DND-41 (cell line): ENCODE measurements around the gene NIPSNAP3A.

ENCODE experiments used
- ATAC-seq: fragments of 200-7000 bp; cut with Tn5 transposase; 3 replicates; pipeline ENCODE4 v1.9.1; 2021; ENCODE audit warnings: low read depth; ENCODE audit not compliant: insufficient read depth
- DNase-seq: peaks from one replicate; pipeline ENCODE4 v3.0.0-alpha.2; 2020
- H2AFZ ChIP-seq: 2 replicates; pipeline ENCODE4 v1.6.0; 2012; ENCODE audit warnings: low read depth, low read length
- H3K27ac ChIP-seq: 2 replicates; pipeline ENCODE4 v1.5.1; 2012; ENCODE audit warnings: low read length, inconsistent platforms
- H3K27me3 ChIP-seq: fragments of 200-600 bp; sonication (generic); 2 replicates; pipeline ENCODE4 v1.6.0; 2012; ENCODE audit warnings: low read length, mild to moderate bottlenecking, inconsistent platforms; ENCODE audit not compliant: insufficient read depth, poor library complexity
- H3K36me3 ChIP-seq: 2 replicates; pipeline ENCODE4 v1.5.1; 2012; ENCODE audit warnings: low read length, inconsistent platforms; ENCODE audit not compliant: insufficient read depth
- H3K4me1 ChIP-seq: 2 replicates; pipeline ENCODE4 v1.5.1; 2012; ENCODE audit warnings: mild to moderate bottlenecking, low read length; ENCODE audit not compliant: insufficient read depth
- H3K4me2 ChIP-seq: 2 replicates; pipeline ENCODE4 v1.6.0; 2012; ENCODE audit warnings: mild to moderate bottlenecking, moderate library complexity, low read length, inconsistent platforms; ENCODE audit not compliant: insufficient read depth
- H3K4me3 ChIP-seq, 2 experiments: fragments of 200-600 bp in 1 of 2; shearing (Covaris generic) in 1 of 2; 2 replicates each; pipeline ENCODE4 v1.5.1; 2012 to 2016; ENCODE audit warnings: inconsistent platforms in 2 of 2, low read length in 2 of 2, mild to moderate bottlenecking in 2 of 2, low read depth in 1 of 2, moderate library complexity in 1 of 2
- H3K79me2 ChIP-seq: 2 replicates; pipeline ENCODE4 v1.6.0; 2012; ENCODE audit warnings: low read length, inconsistent platforms; ENCODE audit not compliant: insufficient read depth
- H3K9ac ChIP-seq: 2 replicates; pipeline ENCODE4 v1.6.0; 2012; ENCODE audit warnings: low read depth, mild to moderate bottlenecking, inconsistent platforms, low read length, moderate library complexity
- H3K9me3 ChIP-seq: 2 replicates; pipeline ENCODE4 v1.5.1; 2012; ENCODE audit warnings: low read length, moderate library complexity, mild to moderate bottlenecking, inconsistent platforms; ENCODE audit not compliant: insufficient read depth, severe bottlenecking
- H4K20me1 ChIP-seq: 2 replicates; pipeline ENCODE4 v1.6.0; 2012; ENCODE audit warnings: low read length; ENCODE audit not compliant: insufficient read depth
- EZH2 ChIP-seq: IDR thresholded peaks from 3 replicates; pipeline ENCODE4 v1.6.1; 2012; ENCODE audit warnings: borderline replicate concordance, low read depth, mild to moderate bottlenecking, moderate library complexity, low read length, inconsistent platforms; ENCODE audit not compliant: severe bottlenecking
- TF ChIP-seq, protein P1 (sequence below): IDR thresholded peaks from 2 replicates; pipeline ENCODE4 v1.5.1; 2012; ENCODE audit warnings: borderline replicate concordance, low read length, moderate library complexity, mild to moderate bottlenecking; ENCODE audit not compliant: poor library complexity, severe bottlenecking; ENCODE audit errors: extremely low read depth

The NIPSNAP3A gene

DNA sequence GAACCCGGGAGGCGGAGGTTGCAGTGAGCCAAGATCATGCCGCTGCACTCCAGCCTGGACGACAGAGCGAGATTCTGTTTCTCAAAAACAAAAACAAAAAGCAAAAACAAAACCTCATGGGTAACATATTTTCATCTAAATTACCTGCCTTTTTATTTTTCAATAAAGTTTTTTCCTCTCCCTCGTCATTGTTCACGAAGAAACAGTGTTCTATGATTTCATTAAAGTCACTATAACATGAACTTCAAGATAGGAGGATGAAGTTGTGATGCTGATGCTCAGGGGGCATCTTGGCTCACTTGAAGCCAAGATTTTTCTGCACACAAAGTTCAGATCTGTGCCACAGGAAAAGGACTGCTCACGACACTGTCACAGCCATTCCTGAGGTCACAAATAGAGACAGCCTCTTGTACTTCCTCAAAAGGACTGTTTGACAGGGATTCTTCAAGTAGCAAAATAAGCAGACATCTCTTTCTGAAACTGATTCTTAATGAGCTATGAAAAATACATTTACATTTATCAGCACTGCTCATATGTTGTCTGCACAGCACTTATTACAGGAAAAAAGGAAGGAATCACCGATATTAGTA, 32.6 kb downstream of the NIPSNAP3A start:
- no peak overlapping the region for H3K9ac ChIP-seq
- H4K20me1 ChIP-seq = no peaks in the 10 kb centered on the region
- no peaks in the 10 kb centered on the region for H3K9me3 ChIP-seq
- H3K4me3 ChIP-seq = no peak overlapping the region
- H2AFZ ChIP-seq = no peak overlapping the region
- no peak overlapping the region for H3K4me2 ChIP-seq
- H3K27me3 ChIP-seq = no peaks in the 10 kb centered on the region
- ATAC-seq (no peak), DNase-seq (no peak)
- H3K27ac ChIP-seq = no peak overlapping the region
- H3K36me3 ChIP-seq = no peaks in the 10 kb centered on the region
- TF ChIP-seq, protein P1, sequence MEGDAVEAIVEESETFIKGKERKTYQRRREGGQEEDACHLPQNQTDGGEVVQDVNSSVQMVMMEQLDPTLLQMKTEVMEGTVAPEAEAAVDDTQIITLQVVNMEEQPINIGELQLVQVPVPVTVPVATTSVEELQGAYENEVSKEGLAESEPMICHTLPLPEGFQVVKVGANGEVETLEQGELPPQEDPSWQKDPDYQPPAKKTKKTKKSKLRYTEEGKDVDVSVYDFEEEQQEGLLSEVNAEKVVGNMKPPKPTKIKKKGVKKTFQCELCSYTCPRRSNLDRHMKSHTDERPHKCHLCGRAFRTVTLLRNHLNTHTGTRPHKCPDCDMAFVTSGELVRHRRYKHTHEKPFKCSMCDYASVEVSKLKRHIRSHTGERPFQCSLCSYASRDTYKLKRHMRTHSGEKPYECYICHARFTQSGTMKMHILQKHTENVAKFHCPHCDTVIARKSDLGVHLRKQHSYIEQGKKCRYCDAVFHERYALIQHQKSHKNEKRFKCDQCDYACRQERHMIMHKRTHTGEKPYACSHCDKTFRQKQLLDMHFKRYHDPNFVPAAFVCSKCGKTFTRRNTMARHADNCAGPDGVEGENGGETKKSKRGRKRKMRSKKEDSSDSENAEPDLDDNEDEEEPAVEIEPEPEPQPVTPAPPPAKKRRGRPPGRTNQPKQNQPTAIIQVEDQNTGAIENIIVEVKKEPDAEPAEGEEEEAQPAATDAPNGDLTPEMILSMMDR = no peak
- TF ChIP-seq EZH2 = no peak
- no peaks in the 10 kb centered on the region for H3K79me2 ChIP-seq
- no peaks in the 10 kb centered on the region for H3K4me1 ChIP-seq

DNA sequence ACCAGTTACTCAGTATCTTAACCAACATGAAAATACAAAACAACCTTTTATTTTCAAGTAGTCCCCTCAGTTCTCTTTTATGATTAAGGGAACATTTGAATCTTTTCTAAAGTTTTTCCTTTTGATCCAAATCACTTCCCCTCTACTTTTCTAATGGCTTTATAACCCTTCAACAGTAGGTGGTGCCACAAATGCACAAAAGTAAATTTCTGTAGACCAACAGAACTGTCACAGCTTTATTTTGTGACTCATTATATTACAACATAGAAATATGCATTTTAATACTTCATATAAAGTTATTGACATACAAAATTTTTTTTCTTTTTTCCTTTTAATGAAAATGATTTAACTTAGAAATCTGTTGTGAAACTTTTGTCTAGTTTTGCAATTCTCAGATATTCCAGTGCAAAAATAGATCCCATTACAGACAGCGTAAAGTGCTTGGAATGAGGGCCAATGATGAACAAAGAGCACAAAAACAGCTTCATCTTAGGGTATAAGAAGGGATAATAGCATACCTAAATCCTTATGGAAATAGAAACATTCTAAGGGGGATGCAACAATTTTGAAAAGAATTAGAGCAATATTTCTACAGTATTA, 33.4 kb downstream of the NIPSNAP3A start:
- H4K20me1 ChIP-seq = no peaks in the 10 kb centered on the region
- no peaks in the 10 kb centered on the region for H3K79me2 ChIP-seq
- DNase-seq (no peak), ATAC-seq (no peak)
- no peaks in the 10 kb centered on the region for H3K4me1 ChIP-seq
- no peaks in the 10 kb centered on the region for H3K9me3 ChIP-seq
- TF ChIP-seq EZH2 = no peak
- TF ChIP-seq, protein P1 = peak; percentile 61
- H3K27me3 ChIP-seq = no peaks in the 10 kb centered on the region
- no peak overlapping the region for H3K4me3 ChIP-seq
- no peaks in the 10 kb centered on the region for H3K36me3 ChIP-seq
- no peak overlapping the region for H2AFZ ChIP-seq
- no peak overlapping the region for H3K9ac ChIP-seq
- H3K27ac ChIP-seq = no peak overlapping the region
- no peak overlapping the region for H3K4me2 ChIP-seq

DNA sequence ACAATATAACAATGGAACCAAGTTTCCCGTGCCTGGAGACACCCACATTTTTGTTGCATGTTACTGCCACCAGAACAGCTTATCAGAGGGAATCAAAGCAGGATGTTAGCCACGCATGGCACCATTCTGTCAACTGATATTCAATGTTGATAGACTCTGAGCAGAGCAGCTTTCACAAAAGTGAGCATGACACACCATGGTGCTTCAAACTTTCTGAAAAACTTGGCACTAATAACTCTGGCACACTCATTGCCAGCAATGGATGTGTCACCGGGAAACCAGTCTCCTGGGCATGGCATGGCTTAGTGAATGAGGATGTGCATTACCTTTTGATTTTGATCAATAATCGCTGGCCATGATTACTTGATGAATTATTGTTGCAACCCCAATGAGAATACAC, 36.1 kb downstream of the NIPSNAP3A start:
- TF ChIP-seq EZH2 = no peak
- TF ChIP-seq, protein P1 = no peak
- H3K27me3 ChIP-seq = no peaks in the 10 kb centered on the region
- H3K9ac ChIP-seq = no peak overlapping the region
- no peaks in the 10 kb centered on the region for H4K20me1 ChIP-seq
- H3K9me3 ChIP-seq = no peaks in the 10 kb centered on the region
- H3K79me2 ChIP-seq = no peaks in the 10 kb centered on the region
- H3K27ac ChIP-seq = no peak overlapping the region
- no peak overlapping the region for H2AFZ ChIP-seq
- no peak for ATAC-seq
- no peak overlapping the region for H3K4me2 ChIP-seq
- H3K4me1 ChIP-seq = no peaks in the 10 kb centered on the region
- DNase-seq = no peak
- no peaks in the 10 kb centered on the region for H3K36me3 ChIP-seq
- H3K4me3 ChIP-seq = no peak overlapping the region
